ENCODE data around the gene HOXD11.

The HOXD11 gene

DNA sequence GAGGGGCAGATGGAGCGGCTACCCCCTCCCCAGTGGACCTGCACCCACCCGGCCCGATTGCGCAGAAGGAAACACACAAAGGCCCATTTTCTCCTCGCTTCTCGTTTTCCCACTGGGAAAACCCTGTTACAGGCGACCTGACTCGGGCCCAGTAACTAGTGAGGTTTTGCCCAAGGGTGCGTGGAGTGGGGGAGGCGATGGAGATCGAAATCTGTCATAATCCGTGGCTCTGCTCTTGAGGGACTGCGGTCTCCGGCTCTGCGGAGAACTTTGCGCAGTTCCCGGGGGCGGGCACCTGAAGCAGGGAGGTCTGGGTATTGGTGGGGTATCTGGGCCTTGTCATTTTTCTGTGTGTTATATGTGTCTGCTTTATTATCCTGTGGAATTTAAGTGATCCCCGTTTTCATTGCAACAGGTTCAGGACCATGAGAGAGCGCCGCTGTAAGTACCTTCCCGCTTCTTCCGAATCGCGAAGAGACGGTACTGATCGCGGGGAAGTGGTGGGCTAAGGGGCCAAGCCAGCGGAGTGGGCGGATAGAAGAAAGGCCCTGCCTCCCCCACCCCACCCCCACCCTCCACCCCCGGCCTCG is 40.2 kb downstream of the HOXD11 start:
- DNase-seq = no peak

GRCh38 chr2:176147800-176148496 is 40.9 kb downstream of the HOXD11 start:
- DNase-seq = no peak

DNA sequence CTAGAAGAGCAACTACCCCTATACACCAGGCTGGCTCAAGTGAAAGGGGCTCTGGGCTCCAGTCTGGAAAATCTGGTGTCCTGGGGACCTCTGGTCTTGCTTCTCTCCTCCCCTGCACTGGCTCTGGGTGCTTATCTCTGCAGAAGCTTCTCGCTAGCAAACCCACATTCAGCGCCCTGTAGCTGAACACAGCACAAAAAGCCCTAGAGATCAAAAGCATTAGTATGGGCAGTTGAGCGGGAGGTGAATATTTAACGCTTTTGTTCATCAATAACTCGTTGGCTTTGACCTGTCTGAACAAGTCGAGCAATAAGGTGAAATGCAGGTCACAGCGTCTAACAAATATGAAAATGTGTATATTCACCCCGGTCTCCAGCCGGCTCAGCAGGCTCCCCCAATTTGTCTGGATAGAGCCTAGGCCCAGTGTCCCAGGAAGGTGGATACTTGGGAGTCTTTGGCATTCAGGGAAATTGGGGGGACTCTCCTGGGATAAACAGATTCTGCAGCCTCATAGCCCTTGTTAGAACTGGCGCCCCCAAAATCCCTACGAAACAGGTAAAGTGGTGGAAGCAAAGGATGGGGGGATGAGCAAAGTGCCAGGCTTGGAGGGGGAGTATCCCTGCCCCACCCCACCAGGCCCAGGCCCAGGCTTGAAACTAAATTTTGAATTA is 41.8 kb downstream of the HOXD11 start:
- DNase-seq = no peak

- DNase-seq = no peak
These were observed 42.4 kb downstream of the HOXD11 start for GRCh38 chr2:176149481-176149938.

- no peak for DNase-seq
These were observed 43.0 kb downstream of the HOXD11 start for GRCh38 chr2:176149939-176150583.

GRCh38 chr2:176150584-176151441 is 43.7 kb downstream of the HOXD11 start:
- DNase-seq = no peak

- no peak for DNase-seq
These were observed 44.6 kb downstream of the HOXD11 start, which contains the start of gene HOXD4 for GRCh38 chr2:176151442-176152287. HOXD4 (plus strand) TSS chr2:176151550; CDS start chr2:176151634, 84 bp downstream.

- DNase-seq = no peak
These were observed 45.5 kb downstream of the HOXD11 start for GRCh38 chr2:176152350-176153181.

DNA sequence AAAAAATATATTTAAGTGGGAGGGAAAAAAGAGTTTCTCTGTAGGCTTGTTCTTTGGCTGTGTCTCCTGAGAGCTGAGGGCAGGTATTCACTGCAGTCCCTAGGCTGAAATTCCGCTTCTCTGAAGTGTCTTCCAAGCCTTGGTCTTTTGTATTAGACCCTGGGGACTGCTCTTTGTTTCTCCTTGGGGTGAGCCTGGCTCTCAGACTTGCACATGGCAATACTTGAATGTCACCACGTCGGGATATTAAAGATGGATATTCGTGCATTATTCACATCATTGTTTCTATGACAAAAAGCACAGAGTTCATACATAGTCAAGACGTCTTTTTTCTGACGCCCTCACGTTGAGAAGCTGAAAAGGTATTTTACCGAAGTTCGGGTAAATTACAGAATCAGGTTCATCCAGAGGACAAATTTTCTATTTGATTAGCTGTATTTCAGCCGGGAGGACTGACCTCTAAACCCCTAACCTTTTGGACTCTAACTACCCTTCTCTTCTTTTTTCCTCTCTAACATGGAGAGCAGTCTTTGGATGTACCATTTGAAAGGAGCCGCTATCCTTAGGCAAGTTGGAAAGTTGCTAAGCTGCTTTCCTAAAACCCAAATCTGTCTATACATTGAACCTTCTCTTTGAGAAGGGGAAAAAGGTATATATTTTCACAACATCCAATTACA is 47.6 kb downstream of the HOXD11 start:
- DNase-seq = no peak

- no peak for DNase-seq
These were observed 48.4 kb downstream of the HOXD11 start for GRCh38 chr2:176155356-176156044.

DNA sequence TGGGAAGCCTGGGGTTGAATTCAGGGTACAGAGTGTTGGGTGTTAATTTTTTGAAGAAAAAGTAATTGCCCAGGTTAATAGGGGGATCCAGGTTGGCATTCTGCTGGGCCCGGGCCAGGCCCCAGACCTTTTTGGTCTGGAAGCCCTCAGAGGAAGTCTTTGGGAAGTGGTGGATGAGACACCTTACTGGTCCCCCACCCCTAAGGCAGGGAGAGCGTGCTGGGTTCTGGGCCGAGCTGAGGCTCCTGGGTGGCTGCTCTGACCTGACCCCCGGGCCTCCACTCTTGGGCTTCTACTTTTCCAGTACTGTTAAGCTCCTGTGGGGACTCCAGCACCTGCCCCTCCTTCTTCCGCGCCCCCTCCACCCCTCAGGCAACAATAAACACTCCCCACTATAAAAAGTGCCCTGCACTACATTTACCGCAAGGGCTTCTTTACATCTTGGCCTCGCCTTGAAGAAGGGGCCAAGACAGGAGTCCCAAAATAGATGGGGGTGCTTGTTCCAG is 49.3 kb downstream of the HOXD11 start:
- DNase-seq = no peak

- DNase-seq = no peak
These were observed 49.9 kb downstream of the HOXD11 start, which contains the start of gene HOXD3 for GRCh38 chr2:176156807-176157498. HOXD3 (plus strand) TSS chr2:176157307; CDS start chr2:176169115, 11,808 bp downstream.

- no peak for DNase-seq
These were observed 50.6 kb downstream of the HOXD11 start for GRCh38 chr2:176157499-176158185.

GRCh38 chr2:176158186-176158591 is 51.1 kb downstream of the HOXD11 start:
- no peak for DNase-seq

- DNase-seq = no peak
These were observed 52.0 kb downstream of the HOXD11 start for GRCh38 chr2:176158855-176159662.

Data from anterior cingulate cortex (tissue), 58 donors.